Stimulated activated CD8-positive, alpha-beta memory T cell treated with anti-CD3 and anti-CD28 coated beads, Interleukin-2, amount 100 ng/mL, for 48 hours (primary cell): ENCODE results near the gene PCSK7.

Experiments
- DNase-seq, 2 donors: peaks; one replicate each; pipeline ENCODE4 v3.0.0-alpha.2; 2020; ENCODE audit warnings: low read depth in 2 of 2

Gene PCSK7

DNA sequence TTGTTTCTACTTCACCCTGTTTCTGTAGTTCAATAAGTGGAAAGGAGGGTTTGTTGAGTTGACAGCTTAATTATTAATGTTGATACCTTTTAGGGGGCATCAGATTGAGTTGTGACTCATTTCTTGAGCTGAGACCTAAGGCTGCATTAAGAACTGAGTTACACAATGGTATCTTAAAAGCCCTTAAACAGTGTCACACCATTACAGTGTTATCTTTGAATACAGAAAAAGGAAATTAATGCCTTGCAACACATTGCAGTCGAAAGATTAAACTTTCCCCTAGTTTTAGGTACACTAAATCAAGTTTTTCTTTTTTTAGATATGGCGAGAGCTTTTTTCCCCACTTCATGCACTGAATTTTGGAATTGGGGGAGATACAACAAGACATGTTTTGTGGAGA lies 71.0 kb downstream of the PCSK7 start:
- no peak for DNase-seq

DNA sequence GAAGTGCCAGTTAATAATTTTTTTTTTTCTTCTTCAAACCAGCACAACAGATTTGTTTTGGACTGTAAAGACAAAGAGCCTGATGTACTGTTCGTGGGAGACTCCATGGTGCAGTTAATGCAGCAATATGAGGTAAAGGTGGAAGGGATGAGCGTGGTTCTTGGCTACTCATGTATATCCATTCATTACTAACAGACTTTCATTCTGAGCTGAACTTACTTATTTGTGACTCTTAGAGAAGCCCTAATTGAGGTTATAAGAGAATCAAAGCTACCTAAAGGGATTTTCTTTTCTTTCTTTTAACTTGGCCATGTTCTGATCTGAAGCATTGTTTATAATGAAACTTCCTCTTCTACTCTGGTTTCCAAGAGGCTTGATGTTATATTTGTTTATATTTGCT lies 72.0 kb downstream of the PCSK7 start:
- DNase-seq = no peak

DNA sequence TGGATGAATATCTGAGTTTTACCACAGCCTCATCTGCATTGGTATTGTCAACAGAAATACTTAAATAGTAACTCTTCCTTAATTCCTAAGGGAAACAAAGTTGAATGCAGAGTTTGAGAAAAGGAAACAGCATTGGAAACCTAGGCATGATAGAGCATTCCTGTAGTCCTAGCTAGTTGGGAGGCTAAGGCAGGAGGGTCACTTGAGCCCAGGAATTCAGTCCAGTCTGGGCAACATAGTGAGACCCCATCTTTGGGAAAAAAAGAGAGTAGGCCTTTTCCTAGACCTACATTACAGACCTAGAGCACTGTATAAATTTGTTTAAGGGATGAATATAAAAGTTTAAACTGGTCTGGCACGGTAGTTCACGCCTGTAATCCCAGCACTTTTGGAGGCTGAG lies 74.4 kb downstream of the PCSK7 start:
- no peak for DNase-seq

DNA sequence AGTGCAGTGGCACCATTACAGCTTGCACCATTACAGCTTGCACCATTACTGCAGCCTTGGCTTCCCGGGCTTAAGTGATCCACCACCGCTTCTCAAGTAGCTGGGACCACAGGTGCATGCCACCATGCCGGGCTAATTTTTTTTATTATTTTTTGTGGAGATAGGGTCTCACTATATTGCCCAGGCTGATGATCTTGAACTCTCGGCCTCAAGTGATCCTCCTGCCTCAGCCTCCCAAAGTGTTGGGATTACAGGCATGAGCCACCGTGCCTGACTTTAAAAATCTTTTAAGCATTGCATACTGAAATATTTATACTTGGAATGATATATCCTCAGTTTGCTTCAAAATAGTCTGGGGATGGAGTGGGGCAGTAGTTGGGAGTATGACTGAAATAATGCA lies 77.4 kb downstream of the PCSK7 start:
- DNase-seq = no peak
